ENCODE results near the gene ZZZ3.

DNA sequence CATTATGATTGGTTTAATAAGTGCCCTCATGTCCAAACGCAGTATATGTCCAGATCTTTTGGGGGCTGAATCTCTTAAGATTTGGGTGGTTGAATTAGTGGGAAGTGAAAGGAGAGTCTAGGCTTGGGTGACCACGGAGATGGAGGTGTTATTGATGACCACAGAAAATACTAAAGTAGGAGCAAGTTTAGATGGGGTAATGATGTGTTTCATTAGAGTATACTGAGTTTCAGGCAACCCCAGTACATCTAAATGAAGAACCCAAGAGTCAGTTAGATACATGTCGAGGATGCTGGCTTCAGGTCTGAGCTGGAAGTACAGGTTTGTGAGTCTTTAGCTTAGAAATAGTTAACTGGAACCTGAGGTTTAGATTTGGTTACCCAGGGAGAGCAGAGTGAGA is 6.5 kb upstream of the ZZZ3 start:
- TF ChIP-seq, protein P1, sequence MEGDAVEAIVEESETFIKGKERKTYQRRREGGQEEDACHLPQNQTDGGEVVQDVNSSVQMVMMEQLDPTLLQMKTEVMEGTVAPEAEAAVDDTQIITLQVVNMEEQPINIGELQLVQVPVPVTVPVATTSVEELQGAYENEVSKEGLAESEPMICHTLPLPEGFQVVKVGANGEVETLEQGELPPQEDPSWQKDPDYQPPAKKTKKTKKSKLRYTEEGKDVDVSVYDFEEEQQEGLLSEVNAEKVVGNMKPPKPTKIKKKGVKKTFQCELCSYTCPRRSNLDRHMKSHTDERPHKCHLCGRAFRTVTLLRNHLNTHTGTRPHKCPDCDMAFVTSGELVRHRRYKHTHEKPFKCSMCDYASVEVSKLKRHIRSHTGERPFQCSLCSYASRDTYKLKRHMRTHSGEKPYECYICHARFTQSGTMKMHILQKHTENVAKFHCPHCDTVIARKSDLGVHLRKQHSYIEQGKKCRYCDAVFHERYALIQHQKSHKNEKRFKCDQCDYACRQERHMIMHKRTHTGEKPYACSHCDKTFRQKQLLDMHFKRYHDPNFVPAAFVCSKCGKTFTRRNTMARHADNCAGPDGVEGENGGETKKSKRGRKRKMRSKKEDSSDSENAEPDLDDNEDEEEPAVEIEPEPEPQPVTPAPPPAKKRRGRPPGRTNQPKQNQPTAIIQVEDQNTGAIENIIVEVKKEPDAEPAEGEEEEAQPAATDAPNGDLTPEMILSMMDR (IDR thresholded peaks at IDR 0.05; ENCODE audit: low read depth, low read length): no peak
- no peak for TF ChIP-seq EZH2phosphoT487 (IDR thresholded peaks at IDR 0.05; ENCODE audit: low read depth)
